MM.1S (cell line): ENCODE measurements around the gene CDH4.

Experiments
- CTCF ChIP-seq: fragments of 300-600 bp; sonication (generic); IDR thresholded peaks from 2 replicates; pipeline ENCODE4 v1.5.1; 2016; ENCODE audit warnings: antibody characterized with exemption, low read length, mixed read lengths
- EZH2 ChIP-seq: fragments of 300-600 bp; sonication (generic); optimal IDR thresholded peaks from 2 replicates; pipeline ENCODE3; 2017; ENCODE audit warnings: low read depth, mild to moderate bottlenecking, antibody characterized with exemption, low read length, mixed read lengths
- EZH2phosphoT487 ChIP-seq: fragments of 300-600 bp; sonication (generic); IDR thresholded peaks from 2 replicates; pipeline ENCODE4 v1.6.1; 2018; ENCODE audit warnings: antibody characterized with exemption, low read length

- TF ChIP-seq CTCF (no peak), EZH2phosphoT487 (no peak), EZH2 (no peak)
These were observed 286.8 kb downstream of the CDH4 start for GRCh38 chr20:61538943-61539265.
